ENCODE results near the gene DLX6.
A peak's percentile ranks its signal among the peaks of the same experiment; 100 is the strongest.
"Not testable (repeated sequence)": the region's sequence is repeated elsewhere in the genome, so short reads cannot be mapped to it uniquely, and the experiment has no call there.

Gene DLX6

DNA sequence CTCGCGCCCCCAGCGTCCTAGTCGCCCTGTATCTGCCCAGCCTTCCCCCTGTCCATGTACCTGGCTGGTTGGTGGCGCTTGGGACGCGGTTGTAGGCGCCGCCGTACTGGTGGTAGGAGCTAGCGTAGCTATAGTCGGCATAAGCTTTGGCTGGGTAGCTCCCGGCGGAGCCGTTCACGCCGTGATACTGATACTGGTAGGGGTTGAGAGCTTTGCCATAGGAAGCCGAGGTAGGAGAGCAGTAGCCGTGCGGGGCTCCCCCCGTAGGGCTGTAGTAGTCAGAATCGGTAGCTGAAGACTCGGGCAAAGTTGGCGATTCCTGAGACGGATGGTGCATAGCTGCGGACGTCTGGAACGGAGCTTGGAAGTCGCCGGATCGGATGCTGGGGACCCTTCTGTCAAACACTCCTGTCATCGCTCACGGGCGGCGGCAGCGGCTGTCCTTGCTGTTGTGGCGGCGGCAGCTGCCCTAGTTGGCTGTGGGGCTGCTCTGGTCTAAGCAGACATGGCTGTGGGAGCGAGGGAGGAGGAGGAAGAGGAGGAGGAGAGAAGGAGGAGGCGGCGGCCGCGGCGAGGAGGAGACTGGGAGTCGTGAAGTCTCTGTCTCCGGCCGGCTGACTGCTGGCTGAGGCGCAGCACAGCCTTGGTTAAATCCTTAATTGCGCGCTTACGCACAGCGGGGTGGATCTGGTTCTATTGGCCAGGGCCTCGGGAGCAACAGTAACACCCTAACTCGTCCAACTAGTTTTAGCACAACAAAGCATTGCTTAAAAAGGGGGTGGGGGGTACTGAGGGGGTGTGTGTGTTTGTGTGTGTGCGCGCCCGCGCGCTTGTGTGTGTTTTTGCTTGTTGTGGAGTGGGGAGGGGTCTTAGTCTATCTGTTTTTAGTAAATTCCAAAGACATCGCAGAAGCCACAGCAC is 19.1 kb downstream of the DLX6 start, which contains the start of gene DLX5:
Gene DLX5 (minus strand): TSS at position 623 of the 921 bp plus-strand sequence. CDS start 208 bp downstream, at position 415.
- peak; percentile 46 for DNase-seq

DNA sequence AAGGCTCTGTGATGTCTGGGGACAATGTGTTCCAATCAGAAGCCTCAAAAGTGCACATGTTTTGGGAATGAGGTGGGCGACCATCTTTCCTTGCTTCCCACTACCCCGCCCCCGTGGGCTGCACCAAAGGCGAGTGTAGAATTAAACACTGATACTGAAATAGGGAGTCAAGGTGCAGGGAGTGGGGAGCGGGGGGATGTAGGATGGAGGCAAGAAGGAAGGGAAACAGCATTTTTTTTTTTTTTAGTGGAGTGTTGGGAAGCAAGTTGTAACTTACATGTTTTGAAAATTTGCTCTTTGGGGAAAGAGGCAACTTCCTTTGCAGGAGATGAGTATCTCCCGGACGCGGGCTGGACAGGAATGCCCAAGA is 19.8 kb downstream of the DLX6 start:
- DNase-seq = no peak

DNA sequence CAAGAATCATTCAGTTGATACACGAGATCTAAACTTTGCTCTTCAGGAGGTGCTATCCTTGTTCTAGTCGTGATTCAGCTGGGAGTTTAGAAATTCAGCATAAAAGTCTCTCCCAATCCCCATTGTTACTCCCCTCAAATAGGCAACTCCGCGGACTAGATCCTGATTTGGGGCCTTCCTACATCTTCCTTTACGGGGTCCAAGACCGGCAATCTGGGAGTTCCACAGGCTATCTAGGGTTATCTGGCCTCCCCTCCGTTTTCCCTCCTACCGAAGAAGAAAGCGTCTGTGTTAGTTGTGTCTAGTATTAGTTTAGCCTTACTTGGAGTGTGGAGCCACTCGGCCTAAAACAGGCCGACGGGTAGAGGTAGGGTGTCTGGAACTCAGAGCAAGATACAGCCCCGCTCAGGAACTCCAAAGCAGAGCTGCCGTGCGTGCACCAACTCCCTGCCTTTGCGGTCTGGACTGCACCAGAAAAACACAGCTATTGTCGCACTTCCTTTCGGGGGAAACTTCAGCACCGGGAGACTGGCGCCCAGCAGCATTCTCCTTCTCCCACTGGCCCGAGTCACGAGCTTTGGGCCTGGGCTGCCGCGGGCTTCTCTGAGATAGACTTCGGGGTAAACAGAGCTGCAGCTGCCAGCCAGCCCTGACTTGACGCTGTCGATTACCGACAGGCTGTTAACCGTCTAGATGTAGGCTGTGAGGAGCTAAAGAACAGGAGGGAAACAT is 20.8 kb downstream of the DLX6 start:
- DNase-seq = no peak

DNA sequence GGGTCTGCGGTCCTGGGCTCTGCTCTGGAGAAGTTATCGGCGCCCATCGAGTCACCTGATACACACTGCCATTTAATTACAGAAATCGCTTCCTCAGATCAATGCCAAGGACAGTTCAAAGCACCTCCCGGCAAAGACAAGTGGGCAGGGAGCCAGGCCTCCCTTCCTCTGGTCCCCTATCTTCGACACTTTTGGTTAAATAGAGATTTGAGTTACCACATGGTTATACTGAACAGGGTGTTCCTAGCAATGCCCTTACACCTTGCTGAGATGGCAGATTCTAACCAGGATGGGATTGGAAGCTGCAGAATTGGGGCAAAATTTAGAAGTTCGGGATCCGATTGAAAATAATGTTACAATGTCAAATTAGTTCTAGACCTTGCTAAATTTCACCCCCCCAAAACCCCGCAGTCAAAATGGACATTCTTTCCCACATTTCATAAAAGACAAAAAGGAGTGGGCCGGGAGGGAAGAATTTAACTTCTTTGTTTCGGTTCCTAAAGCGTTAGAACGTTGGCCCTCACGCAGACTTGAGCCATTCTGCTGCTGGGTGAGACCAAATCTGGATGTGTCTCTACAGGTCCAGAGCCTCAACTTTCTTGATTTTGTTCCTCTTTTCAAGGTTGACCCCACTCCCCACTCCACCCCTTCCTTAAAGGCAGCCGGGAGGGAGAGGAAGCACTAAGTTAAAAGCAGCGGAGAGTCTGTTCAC is 21.5 kb downstream of the DLX6 start:
- no peak for DNase-seq

DNA sequence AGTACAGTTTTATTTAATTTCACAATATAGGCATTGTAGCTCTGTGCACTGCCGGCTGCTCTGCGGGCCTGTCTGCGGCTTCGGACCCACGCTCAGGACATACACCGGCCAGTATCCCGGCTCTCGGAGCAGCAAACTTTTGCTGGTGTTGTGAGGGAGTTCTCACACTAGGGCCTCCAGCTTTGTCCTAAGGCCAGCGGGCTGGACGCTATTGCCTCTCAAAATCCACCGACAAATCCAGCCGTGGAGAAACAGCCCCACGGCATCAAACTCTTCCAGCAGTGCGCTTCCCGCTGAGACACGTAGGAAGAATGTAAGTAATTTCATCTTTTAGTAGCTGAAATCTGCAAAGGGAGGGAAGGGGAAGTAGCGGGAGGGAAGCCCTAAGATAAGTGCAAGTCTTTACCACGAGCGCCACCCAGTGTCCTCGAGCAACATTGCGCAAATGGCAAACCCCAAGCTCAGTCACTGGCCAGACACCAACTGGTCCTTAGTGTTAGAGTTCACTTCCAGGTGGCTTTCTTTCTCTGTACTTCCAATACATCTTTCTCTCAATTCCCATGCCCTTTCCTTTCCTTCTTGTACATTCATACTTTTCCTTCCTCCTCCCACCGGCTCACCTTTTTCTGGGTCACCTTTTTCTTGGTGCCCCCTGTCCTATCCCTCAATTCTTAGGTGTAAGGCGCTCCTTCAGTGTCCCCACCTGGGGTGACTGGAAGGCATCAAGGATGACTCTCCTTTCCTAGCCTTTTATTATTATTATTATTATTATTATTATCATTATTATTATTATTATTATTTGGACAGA is 22.3 kb downstream of the DLX6 start:
- DNase-seq = peak; percentile 70

DNA sequence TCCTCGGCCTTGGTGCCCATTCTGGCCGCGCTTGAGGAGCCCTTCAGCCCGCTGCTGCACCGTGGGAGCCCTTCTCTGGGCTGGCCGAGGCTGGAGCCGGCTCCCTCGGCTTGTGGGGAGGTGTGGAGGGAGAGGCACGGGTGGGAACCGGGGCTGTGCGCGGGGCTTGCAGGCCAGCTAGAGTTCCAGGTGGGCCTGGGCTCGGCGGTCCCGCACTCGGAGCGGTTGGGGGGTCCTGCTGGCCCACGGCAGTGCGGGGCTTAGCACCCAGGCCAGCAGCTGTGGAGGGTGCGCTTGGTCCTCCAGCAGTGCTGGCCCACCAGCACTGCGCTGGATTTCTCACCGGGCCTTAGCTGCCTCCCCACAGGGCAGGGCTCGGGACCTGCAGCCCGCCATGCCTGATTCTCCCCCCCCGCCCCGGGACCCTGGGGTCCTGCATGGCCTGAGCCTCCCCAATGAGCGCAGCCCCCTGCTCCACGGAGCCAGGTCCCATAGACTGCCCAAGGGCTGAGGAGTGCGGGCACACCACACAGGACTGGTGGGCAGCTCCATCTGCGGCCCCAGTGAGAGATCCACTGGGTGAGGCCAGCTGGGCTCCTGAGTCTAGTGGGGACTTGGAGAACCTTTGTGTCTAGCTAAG is 29.0 kb downstream of the DLX6 start:
- not testable (repeated sequence) for DNase-seq

- no peak for DNase-seq
Observed at GRCh38 chr7:97039374-97040065, 34.2 kb downstream of the DLX6 start.

GRCh38 chr7:97043281-97043680 is 37.9 kb downstream of the DLX6 start:
- DNase-seq = no peak

Data from DMS153 (cell line).